Measurements from ENCODE around the gene PRPF40B. TPM values are rescaled to one million over a fixed set of nuclear protein-coding genes. Genes with fewer than 3 reads are reported as not detected.

PRPF40B gene
- total and polyA plus RNA-seq, 9 of the 15 experiments (the other 6 are each of a cell fraction or from before 2014, with no cell fraction given): 0.55 to 10.6 (median 4.8) TPM

DNA sequence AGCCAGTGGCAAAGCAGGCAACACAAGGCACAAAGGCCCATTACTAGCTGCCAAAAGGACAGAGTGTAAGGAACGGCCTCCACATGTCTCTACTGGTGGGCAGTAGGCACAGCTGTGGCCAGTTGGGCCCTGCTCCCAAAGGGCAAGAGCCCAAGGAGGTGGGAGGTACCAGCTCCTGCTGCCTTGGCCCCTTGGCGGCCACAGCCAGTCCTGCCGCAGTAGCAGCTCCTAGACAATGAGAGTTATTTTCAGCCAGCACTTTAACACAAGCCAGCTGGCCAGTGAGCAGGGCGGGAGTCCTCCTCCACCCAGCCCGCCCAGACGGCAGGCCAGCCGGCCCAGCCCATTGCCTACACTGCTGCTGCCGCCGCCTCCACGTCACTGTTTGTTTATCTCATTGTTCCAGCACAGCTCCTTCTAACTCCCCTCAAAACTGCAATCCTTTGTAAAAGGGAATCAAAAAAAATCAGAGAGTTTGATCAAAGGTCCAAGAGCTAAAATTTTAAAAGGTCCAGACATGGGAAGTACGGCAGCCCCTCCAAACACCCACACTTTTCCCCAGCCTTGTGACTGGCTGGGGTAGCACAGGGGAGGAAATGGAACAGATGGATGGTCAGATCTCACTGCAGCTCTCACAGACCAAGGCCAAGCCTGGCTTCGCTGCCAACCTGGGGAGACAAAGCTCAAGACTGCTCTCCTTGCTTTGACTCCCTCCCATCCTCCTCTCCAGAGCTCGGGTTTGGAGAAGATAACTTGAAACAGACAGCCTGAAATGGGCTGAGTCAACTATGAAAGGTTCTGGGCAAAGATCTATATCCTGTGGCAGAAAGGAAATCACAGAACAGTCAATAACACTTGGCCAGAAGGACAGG, 50.3 kb downstream of the PRPF40B start (continued):
- TF ChIP-seq, protein P1, sequence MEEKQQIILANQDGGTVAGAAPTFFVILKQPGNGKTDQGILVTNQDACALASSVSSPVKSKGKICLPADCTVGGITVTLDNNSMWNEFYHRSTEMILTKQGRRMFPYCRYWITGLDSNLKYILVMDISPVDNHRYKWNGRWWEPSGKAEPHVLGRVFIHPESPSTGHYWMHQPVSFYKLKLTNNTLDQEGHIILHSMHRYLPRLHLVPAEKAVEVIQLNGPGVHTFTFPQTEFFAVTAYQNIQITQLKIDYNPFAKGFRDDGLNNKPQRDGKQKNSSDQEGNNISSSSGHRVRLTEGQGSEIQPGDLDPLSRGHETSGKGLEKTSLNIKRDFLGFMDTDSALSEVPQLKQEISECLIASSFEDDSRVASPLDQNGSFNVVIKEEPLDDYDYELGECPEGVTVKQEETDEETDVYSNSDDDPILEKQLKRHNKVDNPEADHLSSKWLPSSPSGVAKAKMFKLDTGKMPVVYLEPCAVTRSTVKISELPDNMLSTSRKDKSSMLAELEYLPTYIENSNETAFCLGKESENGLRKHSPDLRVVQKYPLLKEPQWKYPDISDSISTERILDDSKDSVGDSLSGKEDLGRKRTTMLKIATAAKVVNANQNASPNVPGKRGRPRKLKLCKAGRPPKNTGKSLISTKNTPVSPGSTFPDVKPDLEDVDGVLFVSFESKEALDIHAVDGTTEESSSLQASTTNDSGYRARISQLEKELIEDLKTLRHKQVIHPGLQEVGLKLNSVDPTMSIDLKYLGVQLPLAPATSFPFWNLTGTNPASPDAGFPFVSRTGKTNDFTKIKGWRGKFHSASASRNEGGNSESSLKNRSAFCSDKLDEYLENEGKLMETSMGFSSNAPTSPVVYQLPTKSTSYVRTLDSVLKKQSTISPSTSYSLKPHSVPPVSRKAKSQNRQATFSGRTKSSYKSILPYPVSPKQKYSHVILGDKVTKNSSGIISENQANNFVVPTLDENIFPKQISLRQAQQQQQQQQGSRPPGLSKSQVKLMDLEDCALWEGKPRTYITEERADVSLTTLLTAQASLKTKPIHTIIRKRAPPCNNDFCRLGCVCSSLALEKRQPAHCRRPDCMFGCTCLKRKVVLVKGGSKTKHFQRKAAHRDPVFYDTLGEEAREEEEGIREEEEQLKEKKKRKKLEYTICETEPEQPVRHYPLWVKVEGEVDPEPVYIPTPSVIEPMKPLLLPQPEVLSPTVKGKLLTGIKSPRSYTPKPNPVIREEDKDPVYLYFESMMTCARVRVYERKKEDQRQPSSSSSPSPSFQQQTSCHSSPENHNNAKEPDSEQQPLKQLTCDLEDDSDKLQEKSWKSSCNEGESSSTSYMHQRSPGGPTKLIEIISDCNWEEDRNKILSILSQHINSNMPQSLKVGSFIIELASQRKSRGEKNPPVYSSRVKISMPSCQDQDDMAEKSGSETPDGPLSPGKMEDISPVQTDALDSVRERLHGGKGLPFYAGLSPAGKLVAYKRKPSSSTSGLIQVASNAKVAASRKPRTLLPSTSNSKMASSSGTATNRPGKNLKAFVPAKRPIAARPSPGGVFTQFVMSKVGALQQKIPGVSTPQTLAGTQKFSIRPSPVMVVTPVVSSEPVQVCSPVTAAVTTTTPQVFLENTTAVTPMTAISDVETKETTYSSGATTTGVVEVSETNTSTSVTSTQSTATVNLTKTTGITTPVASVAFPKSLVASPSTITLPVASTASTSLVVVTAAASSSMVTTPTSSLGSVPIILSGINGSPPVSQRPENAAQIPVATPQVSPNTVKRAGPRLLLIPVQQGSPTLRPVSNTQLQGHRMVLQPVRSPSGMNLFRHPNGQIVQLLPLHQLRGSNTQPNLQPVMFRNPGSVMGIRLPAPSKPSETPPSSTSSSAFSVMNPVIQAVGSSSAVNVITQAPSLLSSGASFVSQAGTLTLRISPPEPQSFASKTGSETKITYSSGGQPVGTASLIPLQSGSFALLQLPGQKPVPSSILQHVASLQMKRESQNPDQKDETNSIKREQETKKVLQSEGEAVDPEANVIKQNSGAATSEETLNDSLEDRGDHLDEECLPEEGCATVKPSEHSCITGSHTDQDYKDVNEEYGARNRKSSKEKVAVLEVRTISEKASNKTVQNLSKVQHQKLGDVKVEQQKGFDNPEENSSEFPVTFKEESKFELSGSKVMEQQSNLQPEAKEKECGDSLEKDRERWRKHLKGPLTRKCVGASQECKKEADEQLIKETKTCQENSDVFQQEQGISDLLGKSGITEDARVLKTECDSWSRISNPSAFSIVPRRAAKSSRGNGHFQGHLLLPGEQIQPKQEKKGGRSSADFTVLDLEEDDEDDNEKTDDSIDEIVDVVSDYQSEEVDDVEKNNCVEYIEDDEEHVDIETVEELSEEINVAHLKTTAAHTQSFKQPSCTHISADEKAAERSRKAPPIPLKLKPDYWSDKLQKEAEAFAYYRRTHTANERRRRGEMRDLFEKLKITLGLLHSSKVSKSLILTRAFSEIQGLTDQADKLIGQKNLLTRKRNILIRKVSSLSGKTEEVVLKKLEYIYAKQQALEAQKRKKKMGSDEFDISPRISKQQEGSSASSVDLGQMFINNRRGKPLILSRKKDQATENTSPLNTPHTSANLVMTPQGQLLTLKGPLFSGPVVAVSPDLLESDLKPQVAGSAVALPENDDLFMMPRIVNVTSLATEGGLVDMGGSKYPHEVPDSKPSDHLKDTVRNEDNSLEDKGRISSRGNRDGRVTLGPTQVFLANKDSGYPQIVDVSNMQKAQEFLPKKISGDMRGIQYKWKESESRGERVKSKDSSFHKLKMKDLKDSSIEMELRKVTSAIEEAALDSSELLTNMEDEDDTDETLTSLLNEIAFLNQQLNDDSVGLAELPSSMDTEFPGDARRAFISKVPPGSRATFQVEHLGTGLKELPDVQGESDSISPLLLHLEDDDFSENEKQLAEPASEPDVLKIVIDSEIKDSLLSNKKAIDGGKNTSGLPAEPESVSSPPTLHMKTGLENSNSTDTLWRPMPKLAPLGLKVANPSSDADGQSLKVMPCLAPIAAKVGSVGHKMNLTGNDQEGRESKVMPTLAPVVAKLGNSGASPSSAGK (IDR thresholded peaks at IDR 0.05): no peak
- TF ChIP-seq FUS (optimal IDR thresholded peaks at IDR 0.05; ENCODE audit: low read depth, low read length) (no peak), NEUROD1 (IDR thresholded peaks at IDR 0.05; ENCODE audit: borderline replicate concordance, low read depth, low read length, partially characterized antibody) (no peak), CEBPB (tag; IDR thresholded peaks at IDR 0.05) (no peak), ZNF668 (CRISPR knock-in tag; IDR thresholded peaks at IDR 0.05) (no peak), C11orf30 (IDR thresholded peaks at IDR 0.05; ENCODE audit: low read depth) (no peak), RBFOX2 (IDR thresholded peaks at IDR 0.05; ENCODE audit: low read depth, low read length) (peak; percentile 71), SREBF1 (IDR thresholded peaks at IDR 0.05; ENCODE audit: borderline replicate concordance, low read depth, low read length) (no peak), ZNF780A (CRISPR knock-in tag; IDR thresholded peaks at IDR 0.05) (no peak), HEY1 (CRISPR knock-in tag; IDR thresholded peaks at IDR 0.05; ENCODE audit: borderline replicate concordance) (0 out of 2 replicates have a peak, but pooled peaks have one; percentile 25), ZNF217 (CRISPR knock-in tag; IDR thresholded peaks at IDR 0.05) (no peak), ZNF324 (CRISPR knock-in tag; IDR thresholded peaks at IDR 0.05) (no peak), KLF1 (tag; IDR thresholded peaks at IDR 0.05) (no peak), ZNF444 (CRISPR knock-in tag; IDR thresholded peaks at IDR 0.05) (0 out of 2 replicates have a peak, but pooled peaks have one; percentile 36)
- TF ChIP-seq, protein P2, sequence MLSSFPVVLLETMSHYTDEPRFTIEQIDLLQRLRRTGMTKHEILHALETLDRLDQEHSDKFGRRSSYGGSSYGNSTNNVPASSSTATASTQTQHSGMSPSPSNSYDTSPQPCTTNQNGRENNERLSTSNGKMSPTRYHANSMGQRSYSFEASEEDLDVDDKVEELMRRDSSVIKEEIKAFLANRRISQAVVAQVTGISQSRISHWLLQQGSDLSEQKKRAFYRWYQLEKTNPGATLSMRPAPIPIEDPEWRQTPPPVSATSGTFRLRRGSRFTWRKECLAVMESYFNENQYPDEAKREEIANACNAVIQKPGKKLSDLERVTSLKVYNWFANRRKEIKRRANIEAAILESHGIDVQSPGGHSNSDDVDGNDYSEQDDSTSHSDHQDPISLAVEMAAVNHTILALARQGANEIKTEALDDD (IDR thresholded peaks at IDR 0.05): peak; percentile 41; the same call in 1 of the 2 replicates

All from K562 (cell line).